HUDEP-2 (cell line): ENCODE measurements around the gene MEIOSIN.

Source experiments
- DNase-seq, 76 experiments: peaks; one replicate each; lab custom pipeline; 2025; ENCODE audit not compliant: unreplicated experiment in 76 of 76; lab: John Stamatoyannopoulos, UW

MEIOSIN gene

DNA sequence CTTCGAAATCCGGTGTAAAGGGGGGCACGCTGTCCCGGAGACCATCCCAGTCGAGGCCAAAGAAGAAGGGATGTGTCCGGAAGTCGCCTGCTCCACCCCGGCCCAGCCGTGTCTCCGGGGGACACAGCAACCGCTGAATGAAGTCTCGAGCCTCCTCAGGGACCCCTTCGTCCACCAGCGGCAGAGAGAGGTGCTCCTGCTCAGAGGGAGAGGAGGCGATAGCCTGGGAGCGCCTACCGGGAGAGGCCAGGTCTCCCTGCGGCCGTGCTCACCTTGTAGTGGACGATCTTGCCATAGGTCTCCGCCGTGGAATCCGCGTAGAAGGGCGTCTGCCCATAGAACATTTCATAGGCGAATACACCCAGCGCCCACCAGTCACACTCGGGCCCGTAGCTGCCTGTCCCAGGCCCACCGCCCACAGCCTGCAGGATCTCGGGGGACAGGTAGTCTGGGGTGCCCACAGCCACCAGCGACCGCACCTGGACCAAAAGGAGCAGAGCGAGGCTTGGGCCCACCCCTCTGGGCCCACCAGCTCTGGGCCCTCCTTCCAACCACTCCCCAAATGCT is 44.2 kb downstream of the MEIOSIN start:
- DNase-seq, result no peak

DNA sequence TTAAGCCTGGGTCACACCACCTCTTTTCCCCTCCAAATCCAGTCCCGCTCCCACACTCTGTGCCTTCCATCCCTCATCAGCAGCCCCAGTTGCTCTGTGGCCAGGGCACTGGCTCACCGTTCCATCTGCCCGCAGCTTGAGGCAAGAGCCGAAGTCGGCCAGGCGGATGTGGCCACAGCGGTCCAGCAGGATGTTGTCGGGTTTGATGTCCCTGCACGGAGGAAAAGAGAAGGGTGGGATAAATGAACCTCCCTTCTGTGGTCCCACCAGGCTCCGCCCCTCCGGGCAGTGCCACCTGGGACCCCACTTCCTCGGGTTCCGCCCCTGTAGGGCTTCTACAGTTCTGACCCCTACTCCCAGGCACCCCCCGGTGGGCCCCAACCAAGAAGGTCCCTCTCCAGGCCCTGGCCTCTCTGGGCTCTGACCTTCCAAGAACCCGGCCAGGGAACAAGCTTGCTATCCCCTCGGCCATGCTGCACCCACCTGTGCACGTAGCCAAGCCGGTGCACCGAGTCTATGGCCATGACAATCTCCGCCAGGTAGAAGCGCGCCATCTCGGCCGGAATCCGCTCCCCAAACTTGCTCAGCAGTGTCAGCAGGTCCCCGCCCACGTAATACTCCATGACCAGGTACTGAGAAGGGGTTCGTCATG is 44.9 kb downstream of the MEIOSIN start:
- DNase-seq, result no peak

- peak; percentile 38 to 100 (median 98) for DNase-seq
These were observed 46.2 kb downstream of the MEIOSIN start for GRCh38 chr19:45779231-45780145.

DNA sequence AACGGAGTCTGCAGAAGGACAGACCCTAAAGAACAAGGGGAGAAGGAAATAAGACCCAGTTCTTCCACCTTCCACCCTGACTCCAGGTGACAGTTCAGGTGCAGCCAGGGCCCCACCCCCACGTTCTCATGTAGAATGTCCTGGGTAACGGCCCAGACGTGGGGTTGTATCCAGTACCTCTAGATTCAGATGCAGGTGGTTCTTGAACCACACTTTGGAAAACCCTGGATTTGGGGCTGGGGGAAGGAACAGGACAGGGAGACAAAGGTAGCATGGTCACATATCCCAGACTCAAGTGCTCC is 46.9 kb downstream of the MEIOSIN start:
- DNase-seq, result no peak

GRCh38 chr19:45780448-45781213 is 47.4 kb downstream of the MEIOSIN start:
- DNase-seq, result no peak

GRCh38 chr19:45781214-45782161 is 48.2 kb downstream of the MEIOSIN start:
- peak in 4 of 76 experiments; percentile 24 to 35 (median 26) for DNase-seq

- peak in 1 of 76 experiments; percentile 32 for DNase-seq
These were observed 49.0 kb downstream of the MEIOSIN start, which contains the start of gene DMPK for GRCh38 chr19:45782162-45782691. Gene DMPK, minus strand, starts transcription at chr19:45782490. Its CDS starts 138 bp downstream, at chr19:45782352.

- DNase-seq, result no peak
These were observed 49.9 kb downstream of the MEIOSIN start for GRCh38 chr19:45782820-45783785.

DNA sequence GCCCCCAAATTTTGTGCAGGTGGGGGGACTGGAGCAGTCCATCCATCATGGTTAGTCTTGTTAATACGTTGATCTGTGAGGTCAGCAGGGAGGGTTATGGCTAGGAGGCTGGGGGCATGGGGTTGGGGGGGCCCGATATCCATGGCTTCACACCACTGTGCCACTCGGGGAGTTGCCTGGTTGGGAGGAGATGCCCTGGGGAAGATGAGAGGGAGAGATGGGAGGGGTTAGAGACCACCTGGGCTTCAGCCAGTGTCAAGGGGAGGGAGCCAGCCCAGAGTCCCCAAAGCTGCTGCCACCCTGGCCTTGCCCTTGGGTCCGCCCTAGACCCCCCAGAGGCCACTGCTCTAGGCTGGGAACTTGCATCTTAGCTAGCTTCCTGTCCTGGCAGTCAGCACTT is 50.9 kb downstream of the MEIOSIN start:
- no peak for DNase-seq

DNA sequence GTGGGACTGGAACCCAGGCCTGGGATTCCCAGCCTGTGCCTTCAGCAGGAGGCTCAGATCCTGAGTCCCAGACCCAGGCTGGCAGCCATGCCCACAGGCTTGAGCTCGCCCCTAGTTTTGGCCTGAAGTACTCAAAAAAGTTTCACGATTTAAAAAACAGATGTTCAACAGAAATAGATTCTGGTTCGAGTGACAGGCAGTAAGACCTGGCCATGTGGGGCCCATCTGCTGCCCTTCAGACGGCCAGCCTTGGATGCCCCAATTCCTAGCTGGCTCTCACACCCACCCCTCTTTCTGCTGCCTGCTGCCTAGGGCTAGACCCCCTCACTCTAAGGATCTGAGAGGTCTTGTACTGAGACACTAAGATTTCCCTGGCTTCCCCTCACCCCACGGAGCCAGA is 51.9 kb downstream of the MEIOSIN start:
- DNase-seq, result no peak

GRCh38 chr19:45785781-45786532 is 52.7 kb downstream of the MEIOSIN start:
- no peak for DNase-seq

DNA sequence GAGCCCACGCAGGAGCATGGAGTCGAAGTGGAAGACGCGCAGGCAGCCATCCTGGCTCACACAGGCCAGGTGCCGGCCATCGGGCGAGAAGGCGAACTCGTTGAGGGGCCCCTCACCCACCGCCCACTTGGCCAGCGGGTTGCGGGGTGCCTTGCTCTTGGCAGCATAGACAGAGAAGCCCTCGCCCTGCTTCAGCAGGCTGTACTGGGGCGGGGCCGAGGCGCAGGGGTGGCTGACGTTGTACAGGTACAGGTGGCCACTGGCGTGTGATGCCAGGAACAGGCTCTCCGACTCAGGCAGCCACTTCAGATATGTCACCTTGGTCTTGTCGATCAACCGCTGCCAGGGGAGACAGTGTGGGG is 53.3 kb downstream of the MEIOSIN start:
- no peak for DNase-seq

DNA sequence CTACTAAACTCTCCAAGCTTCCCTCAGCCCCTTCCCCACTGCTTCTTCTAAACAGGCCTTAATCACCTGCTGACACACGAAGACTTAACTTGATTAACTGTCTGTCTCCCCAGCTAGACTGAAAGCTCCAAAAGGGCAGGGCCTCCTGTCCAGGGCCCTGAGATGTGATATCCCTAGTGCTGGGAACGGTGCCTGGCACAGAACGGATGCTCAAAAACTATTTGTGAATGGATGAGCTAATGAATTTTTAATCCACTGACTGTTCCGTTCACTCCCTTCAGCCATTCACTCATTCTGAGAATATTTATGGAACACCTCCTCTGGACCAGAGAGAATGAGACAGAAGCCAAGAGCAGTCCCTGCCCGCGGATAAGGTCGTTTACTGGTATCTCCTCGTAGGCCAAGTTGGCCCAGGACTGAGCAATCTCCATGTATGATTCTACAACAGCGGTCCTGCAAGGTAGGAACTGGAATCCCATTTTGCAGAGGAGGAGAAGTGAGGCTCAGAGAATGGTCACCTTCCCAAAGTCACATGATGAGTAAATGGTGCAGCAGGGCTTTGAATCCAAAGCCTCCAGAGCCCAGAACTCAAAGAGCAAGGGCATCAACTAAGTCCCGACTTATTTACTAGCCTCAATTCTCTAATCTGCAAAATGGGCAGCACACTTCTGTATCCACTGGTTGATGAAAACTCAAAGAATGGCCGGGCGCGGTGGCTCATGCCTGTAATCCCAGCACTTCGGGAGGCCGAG is 56.0 kb downstream of the MEIOSIN start:
- no peak for DNase-seq

GRCh38 chr19:45790942-45791341 is 57.7 kb downstream of the MEIOSIN start:
- no peak for DNase-seq

GRCh38 chr19:45791744-45792469 is 58.7 kb downstream of the MEIOSIN start:
- peak in 1 of 76 experiments; percentile 9 for DNase-seq

- DNase-seq, result peak; percentile 70 to 100 (median 100)
These were observed 59.4 kb downstream of the MEIOSIN start, which contains the start of gene DMWD for GRCh38 chr19:45792470-45793177. Gene DMWD, minus strand, starts transcription at chr19:45792845. Its CDS starts 89 bp downstream, at chr19:45792756.
